Spleen (tissue), 11 donors: Measurements from ENCODE around the gene EHHADH. TPM values are rescaled to one million over a fixed set of nuclear protein-coding genes. Genes with fewer than 3 reads are reported as not detected.

Source experiments
- DNase-seq: peaks from one replicate; pipeline ENCODE4 v3.0.0-alpha.2; 2020
- H3K27ac ChIP-seq, 8 donors: fragments of 200-600 bp; sonication (generic) in 7 of 8; 1 replicate in 4 of 8; 2 replicates in 4 of 8; pipeline versions ENCODE4 v1.5.0 to v1.8.0; 2016 to 2021; ENCODE audit warnings: inconsistent platforms in 4 of 8, mild to moderate bottlenecking in 4 of 8, moderate library complexity in 1 of 8
- H3K27me3 ChIP-seq, 7 donors: fragments of 200-600 bp; sonication (generic) in 6 of 7; replicated peaks in 1 of 7; 1 replicate in 4 of 7; 2 replicates in 3 of 7; pipeline versions ENCODE4 v1.5.0 to v1.8.0; 2016 to 2021; ENCODE audit warnings: inconsistent platforms in 3 of 7, mild to moderate bottlenecking in 1 of 7
- H3K36me3 ChIP-seq, 6 donors: fragments of 200-600 bp; sonication (generic) in 5 of 6; 1 replicate in 4 of 6; 2 replicates in 2 of 6; pipeline versions ENCODE4 v1.5.0 to v1.8.0; 2016 to 2021; ENCODE audit warnings: inconsistent platforms in 2 of 6
- H3K4me1 ChIP-seq, 6 donors: fragments of 200-600 bp; sonication (generic) in 5 of 6; 1 replicate in 3 of 6; 2 replicates in 3 of 6; pipeline versions ENCODE4 v1.5.0 to v1.8.0; 2016 to 2021; ENCODE audit warnings: inconsistent platforms in 3 of 6
- H3K4me3 ChIP-seq, 8 donors: fragments of 200-600 bp; sonication (generic) in 7 of 8; 1 replicate in 4 of 8; 2 replicates in 4 of 8; pipeline versions ENCODE4 v1.5.0 to v1.8.0; 2016 to 2021; ENCODE audit warnings: inconsistent platforms in 4 of 8, mild to moderate bottlenecking in 4 of 8, moderate library complexity in 2 of 8
- H3K9me3 ChIP-seq, 8 donors: fragments of 200-600 bp; sonication (generic) in 7 of 8; 1 replicate in 4 of 8; 2 replicates in 4 of 8; pipeline versions ENCODE4 v1.5.0 to v1.8.0; 2016 to 2021; ENCODE audit warnings: inconsistent platforms in 4 of 8
- CTCF ChIP-seq, 11 experiments: fragments of 200-600 bp in 7 of 11; fragments of 450-650 bp in 4 of 11; sonication (generic) in 4 of 11; IDR thresholded peaks in 8 of 11; conservative IDR thresholded peaks in 3 of 11; 1 replicate in 7 of 11; 2 replicates in 4 of 11; pipeline versions ENCODE4 v1.4.0 to v1.8.0; 2016 to 2021; ENCODE audit warnings: antibody characterized with exemption in 11 of 11, inconsistent platforms in 4 of 11, mild to moderate bottlenecking in 1 of 11
- POLR2A ChIP-seq, 3 donors: fragments of 450-650 bp; IDR thresholded peaks; one replicate each; pipeline ENCODE4 v1.5.1; 2017; ENCODE audit warnings: antibody characterized with exemption in 3 of 3, mild to moderate bottlenecking in 1 of 3
- POLR2AphosphoS5 ChIP-seq, 3 donors: sonication (generic); formaldehyde crosslinking; IDR thresholded peaks; one replicate each; pipeline ENCODE4 v1.5.1; 2017; ENCODE audit warnings: antibody characterized with exemption in 3 of 3
- WGBS, 5 donors: extraction: QIAGEN DNeasy Blood & Tissue Kit in 3 of 5; methylation state at CpG; one replicate each; pipeline versions ENCODE4 v1.1.5 to v1.1.7; 2013 to 2018; 5-methylcytosine and 5-hydroxymethylcytosine counted together
- intact Hi-C: fragments of 100-400 bp; cut with DNase I; formaldehyde crosslinking; loops from one replicate; pipeline ENCODE4 v1.15.0; 2023; ENCODE audit warnings: low total_unique reads
- microRNA-seq, 3 donors: library from miRNA; unstranded; fragments of <30 nt; microRNA quantifications; one replicate each; pipeline versions ENCODE4 to v1.1.0, GENCODE V29; 2019 to 2020
- polyA plus RNA-seq, 3 donors: library from polyadenylated mRNA; stranded (reverse); fragments of 200-250 nt; gene quantifications; one replicate each; pipeline ENCODE4 v1.2.1, GENCODE V29; 2013
- small RNA-seq, 4 donors: library from RNA; depleted of rRNA; stranded (forward); fragments of <200 nt; gene quantifications; one replicate each; pipeline ENCODE3, GENCODE V24; 2016
- total RNA-seq, 7 donors: library from RNA; depleted of rRNA in 3 of 7; stranded (reverse); fragments of >200 nt in 3 of 7; fragmentation: NEBNext Ultra II Directional in 4 of 7; extraction: Animal tissue kit (Norgen Biotek cat#: 25700) in 4 of 7; gene quantifications; one replicate each; pipeline versions ENCODE4 v1.1.0 to v1.2.1, GENCODE V29; 2016 to 2021
- donor health status: healthy with polysubstance abuse.
- donor health status: DM: no; HTN: no; CAD: no; lungs with moderate emphysema.
- donor health status: DM: no; HTN: no; CAD: no.
- donor health status: Bipolar disorder and iron deficiency.
- donor health status: healthy.
- donor health status: DM: no; HTN: no; CAD: no.
- donor health status: DM: yes; HTN: yes; CAD: no.

The EHHADH gene
- total and polyA plus RNA-seq, 10 donors, result 1.3 to 18.9 (median 7.4) TPM

GRCh38 chr3:185150561-185150960 lies 103.3 kb downstream of the EHHADH start:
- Histone ChIP-seq H3K27ac (no peak overlapping the region), H3K27me3 (peaks cover 4 to 83% (median 26%) of the 10 kb centered on the region in 7 donors), H3K36me3 (no peaks in the 10 kb centered on the region), H3K4me3 (no peak overlapping the region), H3K9me3 (no peaks in the 10 kb centered on the region), H3K4me1 (peaks cover 0 to 36% (median 18%) of the 10 kb centered on the region in 6 donors)
- 83 to 98% (median 91%) methylated on average over 1 of the region's 1 CpG for WGBS, 5 donors
- no peak for DNase-seq
- no peak for TF ChIP-seq POLR2AphosphoS5 (IDR thresholded peaks at IDR 0.05)
- TF ChIP-seq POLR2A (IDR thresholded peaks at IDR 0.05), result no peak
- no peak for TF ChIP-seq CTCF (IDR thresholded peaks at IDR 0.05 in 8 of 11, conservative IDR thresholded peaks at IDR 0.05 in 3 of 11)
- intact Hi-C loops, result no loop called here

GRCh38 chr3:185149591-185149990 lies 104.3 kb downstream of the EHHADH start:
- Histone ChIP-seq H3K9me3 (no peaks in the 10 kb centered on the region), H3K27ac (no peak overlapping the region), H3K36me3 (no peaks in the 10 kb centered on the region), H3K27me3 (peaks cover 4 to 74% (median 26%) of the 10 kb centered on the region in 7 donors), H3K4me1 (peaks cover 0 to 36% (median 18%) of the 10 kb centered on the region in 6 donors), H3K4me3 (no peak overlapping the region)
- intact Hi-C loops, result no loop called here
- WGBS, 5 donors, result 76 to 90% (median 78%) methylated on average over 3 of the region's 3 CpGs
- DNase-seq, result no peak
- TF ChIP-seq POLR2AphosphoS5 (IDR thresholded peaks at IDR 0.05), result no peak
- TF ChIP-seq POLR2A (IDR thresholded peaks at IDR 0.05), result no peak
- no peak for TF ChIP-seq CTCF (IDR thresholded peaks at IDR 0.05 in 8 of 11, conservative IDR thresholded peaks at IDR 0.05 in 3 of 11)

GRCh38 chr3:185145511-185145910 lies 108.3 kb downstream of the EHHADH start:
- H3K9me3 ChIP-seq, result no peaks in the 10 kb centered on the region
- no peaks in the 10 kb centered on the region for H3K4me1 ChIP-seq
- DNase-seq, result no peak
- no peak overlapping the region for H3K27ac ChIP-seq
- no peaks in the 10 kb centered on the region for H3K36me3 ChIP-seq
- intact Hi-C loops, result no loop called here
- TF ChIP-seq CTCF (IDR thresholded peaks at IDR 0.05 in 8 of 11, conservative IDR thresholded peaks at IDR 0.05 in 3 of 11) (no peak), POLR2A (IDR thresholded peaks at IDR 0.05) (no peak), POLR2AphosphoS5 (IDR thresholded peaks at IDR 0.05) (no peak)
- peaks cover 0 to 33% (median 0%) of the 10 kb centered on the region in 7 donors for H3K27me3 ChIP-seq
- no peak overlapping the region for H3K4me3 ChIP-seq
- 84 to 96% (median 93%) methylated on average over 6 of the region's 6 CpGs for WGBS, 5 donors

GRCh38 chr3:185144784-185145183 lies 109.1 kb downstream of the EHHADH start:
- Histone ChIP-seq H3K4me3 (no peak overlapping the region), H3K4me1 (no peaks in the 10 kb centered on the region), H3K27ac (no peak overlapping the region), H3K9me3 (no peaks in the 10 kb centered on the region), H3K27me3 (peaks cover 0 to 26% (median 0%) of the 10 kb centered on the region in 7 donors), H3K36me3 (no peaks in the 10 kb centered on the region)
- intact Hi-C loops, result no loop called here
- WGBS, 5 donors, result 81 to 97% (median 97%) methylated on average over 3 of the region's 3 CpGs
- TF ChIP-seq POLR2A (IDR thresholded peaks at IDR 0.05), result no peak
- TF ChIP-seq CTCF (IDR thresholded peaks at IDR 0.05 in 8 of 11, conservative IDR thresholded peaks at IDR 0.05 in 3 of 11), result no peak
- DNase-seq, result no peak

Small RNA genes within 50 kb of the gene (microRNA-seq; reads per million reads assigned to microRNA genes)
- 0 to 0.57 (median 0.35) reads per million in 3 donors for gene MIR5588

Small RNA genes within 50 kb of the gene (small RNA-seq; reads per million reads assigned to genes)
- gene MIR5588, result 0.06 to 0.21 (median 0.07) reads per million in 4 donors

Other genes starting within 250 kb of the EHHADH start
- gene C3orf70, start 101.0 kb downstream of the EHHADH start, total RNA-seq, result 1 to 10 TPM; 2.7 to 9.9 (median 7.2) TPM
- 1 to 10 TPM in 1 of 3 donors, under 1 TPM in 2; 0.41 to 2.5 (median 0.49) TPM for gene C3orf70, start 101.0 kb downstream of the EHHADH start, polyA plus RNA-seq
- 10 to 100 TPM; 13.2 to 20.9 (median 16.6) TPM for gene MAP3K13, start 109.1 kb upstream of the EHHADH start, total RNA-seq
- 10 to 100 TPM; 13.9 to 20.1 (median 14.9) TPM for gene MAP3K13, start 109.1 kb upstream of the EHHADH start, polyA plus RNA-seq
- gene TMEM41A, start 245.0 kb upstream of the EHHADH start, total RNA-seq, result 10 to 100 TPM; 19.9 to 37.8 (median 26.8) TPM
- gene TMEM41A, start 245.0 kb upstream of the EHHADH start, polyA plus RNA-seq, result 1 to 10 TPM; 5.9 to 9.5 (median 6.7) TPM